Measurements from ENCODE around the gene MORN4. TPM values are rescaled to one million over a fixed set of nuclear protein-coding genes. Genes with fewer than 3 reads are reported as not detected.
"Not testable (repeated sequence)": the region's sequence is repeated elsewhere in the genome, so short reads cannot be mapped to it uniquely, and the experiment has no call there.

The MORN4 gene
- total RNA-seq, 4 donors from 2014 or later, result 2.1 to 11.5 (median 4.5) TPM

- Histone ChIP-seq H3K9me3 (no peaks in the 10 kb centered on the region), H3K4me1 (peaks cover 0 to 31% (median 26%) of the 10 kb centered on the region in 4 donors), H3K36me3 (peaks cover 15 to 62% (median 53%) of the 10 kb centered on the region in 4 donors), H3K27ac (replicated peaks in 1 of 4) (peak overlapping the region; percentile 16 to 61 (median 48)), H3K27me3 (no peaks in the 10 kb centered on the region), H3K4me3 (no peak overlapping the region)
- DNase-seq (ENCODE audit: extremely low spot score), result no peak
- no peak for TF ChIP-seq CTCF (IDR thresholded peaks at IDR 0.05)
- TF ChIP-seq POLR2A (IDR thresholded peaks at IDR 0.05; ENCODE audit: low read depth), result no peak
- TF ChIP-seq POLR2AphosphoS5 (IDR thresholded peaks at IDR 0.05), result peak; percentile 23 to 29
- intact Hi-C loops (cut with DNase I), result no loop called here
- WGBS, result 83% methylated on average over 5 of the region's 5 CpGs
Measured at GRCh38 chr10:97648562-97649404, 15.5 kb upstream of the MORN4 start.

DNA sequence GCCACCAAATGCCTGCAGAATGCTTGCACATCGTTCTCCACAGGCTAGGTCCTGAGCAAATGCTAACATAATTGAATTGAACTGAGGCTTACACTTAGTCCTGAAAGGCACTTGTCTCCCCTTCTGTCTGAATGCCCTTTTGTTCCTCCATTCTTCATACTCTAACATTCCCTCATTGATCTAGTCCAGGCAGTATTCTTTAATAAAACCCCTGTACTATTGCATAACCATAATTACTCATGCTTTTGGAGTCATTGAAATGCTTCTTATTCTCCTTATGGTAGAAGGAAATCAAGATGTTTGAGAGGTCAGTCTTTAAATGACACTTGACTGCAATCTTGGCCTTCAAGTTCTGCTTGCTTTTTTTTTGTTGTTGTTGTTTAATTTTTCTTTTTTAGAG is 14.3 kb upstream of the MORN4 start:
- Histone ChIP-seq H3K27me3 (no peaks in the 10 kb centered on the region), H3K36me3 (peaks cover 13 to 55% (median 43%) of the 10 kb centered on the region in 4 donors), H3K27ac (replicated peaks in 1 of 4) (no peak overlapping the region), H3K9me3 (no peaks in the 10 kb centered on the region), H3K4me1 (peaks cover under 1 to 40% (median 34%) of the 10 kb centered on the region in 4 donors), H3K4me3 (no peak overlapping the region)
- TF ChIP-seq POLR2A (IDR thresholded peaks at IDR 0.05; ENCODE audit: low read depth), result no peak
- no peak for TF ChIP-seq CTCF (IDR thresholded peaks at IDR 0.05)
- TF ChIP-seq POLR2AphosphoS5 (IDR thresholded peaks at IDR 0.05), result no peak
- TF ChIP-seq EP300 (IDR thresholded peaks at IDR 0.05), result no peak
- intact Hi-C loops (cut with DNase I), result no loop called here
- 78% methylated on average over 1 of the region's 1 CpG for WGBS
- no peak for DNase-seq (ENCODE audit: extremely low spot score)

GRCh38 chr10:97644936-97645335 is 11.6 kb upstream of the MORN4 start:
- TF ChIP-seq CTCF (IDR thresholded peaks at IDR 0.05) (no peak), EP300 (IDR thresholded peaks at IDR 0.05) (no peak), POLR2A (IDR thresholded peaks at IDR 0.05; ENCODE audit: low read depth) (no peak), POLR2AphosphoS5 (IDR thresholded peaks at IDR 0.05) (no peak)
- H3K4me3 ChIP-seq, result no peak overlapping the region
- H3K4me1 ChIP-seq, result peaks cover 14 to 51% (median 44%) of the 10 kb centered on the region in 4 donors
- intact Hi-C loops (cut with DNase I), result no loop called here
- H3K27me3 ChIP-seq, result no peaks in the 10 kb centered on the region
- 92% methylated on average over 4 of the region's 4 CpGs for WGBS
- H3K9me3 ChIP-seq, result no peaks in the 10 kb centered on the region
- H3K27ac ChIP-seq (replicated peaks in 1 of 4), result no peak overlapping the region
- DNase-seq (ENCODE audit: extremely low spot score), result no peak
- H3K36me3 ChIP-seq, result peaks cover 0 to 33% (median 25%) of the 10 kb centered on the region in 4 donors

- Histone ChIP-seq H3K27ac (replicated peaks in 1 of 4) (no peak overlapping the region), H3K27me3 (no peaks in the 10 kb centered on the region), H3K4me3 (no peak overlapping the region), H3K4me1 (peaks cover 14 to 38% (median 31%) of the 10 kb centered on the region in 4 donors), H3K36me3 (peaks cover 0 to 33% (median 25%) of the 10 kb centered on the region in 4 donors), H3K9me3 (no peaks in the 10 kb centered on the region)
- no peak for DNase-seq (ENCODE audit: extremely low spot score)
- intact Hi-C loops (cut with DNase I), result no loop called here
- TF ChIP-seq POLR2A (IDR thresholded peaks at IDR 0.05; ENCODE audit: low read depth), result no peak
- no peak for TF ChIP-seq CTCF (IDR thresholded peaks at IDR 0.05)
- TF ChIP-seq EP300 (IDR thresholded peaks at IDR 0.05), result no peak
- no peak for TF ChIP-seq POLR2AphosphoS5 (IDR thresholded peaks at IDR 0.05)
- 93% methylated on average over 4 of the region's 4 CpGs for WGBS
Measured at GRCh38 chr10:97643441-97643985, 10.2 kb upstream of the MORN4 start.

DNA sequence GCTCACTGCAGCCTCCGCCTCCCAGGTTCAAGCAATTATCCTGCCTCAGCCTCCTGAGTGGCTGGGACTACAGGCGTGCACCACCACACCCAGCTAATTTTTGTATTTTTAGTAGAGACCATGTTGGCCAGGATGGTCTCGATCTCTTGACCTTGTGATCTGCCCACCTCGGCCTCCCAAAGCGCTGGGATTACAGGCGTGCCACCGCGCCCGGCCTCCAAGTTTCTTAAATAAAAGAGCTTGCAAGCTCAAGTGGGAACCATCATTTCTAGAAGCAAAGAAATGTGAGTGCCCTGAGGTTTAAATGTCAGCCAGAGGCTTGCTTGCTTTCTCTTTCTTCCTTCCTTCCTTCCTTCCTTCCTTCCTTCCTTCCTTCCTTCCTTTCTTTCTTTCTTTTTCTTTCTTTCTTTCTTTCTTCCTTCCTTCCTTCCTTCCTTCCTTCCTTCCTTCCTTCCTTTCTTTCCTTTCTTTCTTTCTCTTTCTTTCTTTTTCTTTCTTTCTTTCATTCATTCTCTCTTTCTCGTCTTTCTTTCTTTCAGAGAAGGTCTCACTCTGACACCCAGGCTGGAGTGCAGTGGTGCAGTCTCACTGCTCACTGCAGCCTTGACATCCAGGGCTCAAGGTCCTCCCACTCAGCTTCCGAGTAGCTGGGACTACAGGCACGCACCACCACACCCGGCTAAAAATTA is 9.3 kb upstream of the MORN4 start:
- DNase-seq (ENCODE audit: extremely low spot score); H3K9me3 ChIP-seq; H3K27me3 ChIP-seq; intact Hi-C loops (cut with DNase I); H3K4me3 ChIP-seq: not testable (repeated sequence)
- 92% methylated on average over 13 of the region's 13 CpGs for WGBS
- Histone ChIP-seq H3K36me3 (peaks cover 0 to 33% (median 25%) of the 10 kb centered on the region in 4 donors), H3K27ac (replicated peaks in 1 of 4) (peak overlapping the region in 2 of 4 donors; percentile 93 to 96), H3K4me1 (peaks cover 14 to 33% (median 25%) of the 10 kb centered on the region in 4 donors)
